SU-DHL-6 (cell line): ENCODE measurements around the gene KRT77.

Experiments
- CTCF ChIP-seq: fragments of 200-600 bp; sonication (generic); IDR thresholded peaks from one replicate; pipeline ENCODE4 v1.5.1; 2017; ENCODE audit warnings: antibody characterized with exemption, mild to moderate bottlenecking, low read length, moderate library complexity; ENCODE audit not compliant: insufficient read depth, poor library complexity, severe bottlenecking
- EZH2phosphoT487 ChIP-seq: fragments of 200-600 bp; sonication (generic), shearing (Covaris generic); conservative IDR thresholded peaks from 2 replicates; pipeline ENCODE4 v1.6.1; 2018; ENCODE audit warnings: mild to moderate bottlenecking, antibody characterized with exemption, low read length, moderate library complexity, mixed read lengths

GRCh38 chr12:52673217-52673616 is 30.1 kb downstream of the KRT77 start:
- TF ChIP-seq CTCF (no peak), EZH2phosphoT487 (no peak)
